Epithelial cell of esophagus (primary cell): ENCODE measurements around the gene PROK2.

Experiments used
- DNase-seq: peaks from one replicate; pipeline ENCODE4 v3.0.0; 2010; ENCODE audit warnings: low read depth
- H3K4me3 ChIP-seq: 2 replicates; pipeline ENCODE4 v1.5.1; 2011; ENCODE audit warnings: mild to moderate bottlenecking, low read length, control low read depth
- TF ChIP-seq, protein P1 (sequence below): IDR thresholded peaks from 2 replicates; pipeline ENCODE4 v1.5.1; 2011; ENCODE audit warnings: low read depth, mild to moderate bottlenecking, low read length, control low read depth, inconsistent platforms; ENCODE audit not compliant: insufficient read depth; ENCODE audit errors: missing control alignments

The PROK2 gene

DNA sequence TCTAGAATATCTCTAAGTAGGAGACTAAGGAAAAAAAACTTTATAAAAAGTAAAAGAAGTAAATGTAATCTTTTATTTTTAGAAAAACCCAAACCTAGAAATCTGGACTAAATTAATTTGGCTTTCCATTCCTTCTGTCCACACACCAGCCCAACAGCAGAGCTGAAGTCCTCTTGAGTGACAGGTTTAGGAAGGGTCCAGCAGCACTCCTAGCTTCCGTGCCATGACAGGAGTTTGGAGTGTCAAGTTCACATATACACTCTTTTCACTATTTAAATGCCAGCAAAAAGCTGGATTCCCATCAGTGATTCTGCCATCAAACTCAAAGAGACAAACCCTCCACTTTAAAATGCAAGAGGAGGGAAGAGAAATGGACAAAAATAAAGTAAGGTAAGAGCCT lies 13.1 kb downstream of the PROK2 start:
- no peak overlapping the region for H3K4me3 ChIP-seq
- TF ChIP-seq, protein P1, sequence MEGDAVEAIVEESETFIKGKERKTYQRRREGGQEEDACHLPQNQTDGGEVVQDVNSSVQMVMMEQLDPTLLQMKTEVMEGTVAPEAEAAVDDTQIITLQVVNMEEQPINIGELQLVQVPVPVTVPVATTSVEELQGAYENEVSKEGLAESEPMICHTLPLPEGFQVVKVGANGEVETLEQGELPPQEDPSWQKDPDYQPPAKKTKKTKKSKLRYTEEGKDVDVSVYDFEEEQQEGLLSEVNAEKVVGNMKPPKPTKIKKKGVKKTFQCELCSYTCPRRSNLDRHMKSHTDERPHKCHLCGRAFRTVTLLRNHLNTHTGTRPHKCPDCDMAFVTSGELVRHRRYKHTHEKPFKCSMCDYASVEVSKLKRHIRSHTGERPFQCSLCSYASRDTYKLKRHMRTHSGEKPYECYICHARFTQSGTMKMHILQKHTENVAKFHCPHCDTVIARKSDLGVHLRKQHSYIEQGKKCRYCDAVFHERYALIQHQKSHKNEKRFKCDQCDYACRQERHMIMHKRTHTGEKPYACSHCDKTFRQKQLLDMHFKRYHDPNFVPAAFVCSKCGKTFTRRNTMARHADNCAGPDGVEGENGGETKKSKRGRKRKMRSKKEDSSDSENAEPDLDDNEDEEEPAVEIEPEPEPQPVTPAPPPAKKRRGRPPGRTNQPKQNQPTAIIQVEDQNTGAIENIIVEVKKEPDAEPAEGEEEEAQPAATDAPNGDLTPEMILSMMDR: no peak
- DNase-seq: no peak

DNA sequence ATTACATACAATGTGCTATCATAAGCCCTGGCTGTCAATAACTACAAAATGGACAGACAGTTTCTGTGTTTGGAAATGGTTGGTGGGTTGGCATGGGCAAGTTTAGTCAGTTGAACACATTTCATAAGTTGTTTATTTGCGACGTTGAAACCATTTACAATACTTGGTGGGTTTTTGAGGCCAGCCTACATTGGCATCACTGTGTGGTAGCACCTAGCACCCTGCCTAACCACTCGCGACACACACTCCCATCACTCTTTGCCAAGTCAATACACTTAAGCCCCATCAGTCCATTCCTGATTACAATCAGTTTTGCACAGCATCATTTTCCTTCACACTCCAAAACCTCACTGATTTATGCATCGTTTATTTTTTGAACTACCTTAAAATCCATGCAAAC lies 13.8 kb downstream of the PROK2 start:
- H3K4me3 ChIP-seq: no peak overlapping the region
- TF ChIP-seq, protein P1: no peak
- no peak for DNase-seq

DNA sequence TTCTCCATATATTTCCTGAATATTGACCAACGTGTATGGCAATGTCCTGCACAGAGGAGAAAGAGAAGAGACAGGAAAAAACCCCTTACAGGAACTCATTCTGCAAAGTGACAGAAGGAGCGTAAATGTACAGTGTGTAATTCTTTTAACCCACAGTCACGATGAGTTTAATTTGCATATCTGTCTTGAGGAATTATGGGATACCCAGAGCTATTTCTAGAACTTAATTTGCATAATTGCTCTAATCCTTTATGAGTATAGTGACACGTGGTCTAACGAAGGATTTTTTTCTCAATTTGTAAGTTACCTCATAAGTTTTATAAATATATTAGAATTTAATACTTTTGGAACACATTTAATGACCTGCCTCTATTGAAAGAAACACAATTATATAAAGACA lies 21.5 kb downstream of the PROK2 start:
- TF ChIP-seq, protein P1: no peak
- no peak for DNase-seq
- H3K4me3 ChIP-seq: no peak overlapping the region

DNA sequence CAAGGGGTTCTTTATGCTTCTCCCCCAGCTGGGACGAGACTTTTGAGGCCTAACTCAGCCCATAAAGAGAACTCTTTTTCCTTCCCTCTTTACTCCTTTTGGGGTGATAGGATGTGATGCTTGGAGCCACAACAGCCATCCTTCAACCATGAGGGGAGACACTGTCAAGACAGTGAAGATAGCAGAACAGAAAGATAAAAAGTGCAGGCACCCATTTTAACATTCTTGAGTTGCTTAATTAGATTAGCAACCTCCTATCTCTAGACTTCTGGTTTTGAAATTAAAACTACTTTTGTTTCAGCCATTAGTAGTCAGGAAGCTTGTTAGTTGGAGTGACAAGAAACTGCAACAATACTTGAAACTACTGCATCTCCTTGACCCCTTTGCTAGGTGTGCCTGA lies 24.8 kb downstream of the PROK2 start:
- H3K4me3 ChIP-seq: no peak overlapping the region
- TF ChIP-seq, protein P1: no peak
- no peak for DNase-seq

DNA sequence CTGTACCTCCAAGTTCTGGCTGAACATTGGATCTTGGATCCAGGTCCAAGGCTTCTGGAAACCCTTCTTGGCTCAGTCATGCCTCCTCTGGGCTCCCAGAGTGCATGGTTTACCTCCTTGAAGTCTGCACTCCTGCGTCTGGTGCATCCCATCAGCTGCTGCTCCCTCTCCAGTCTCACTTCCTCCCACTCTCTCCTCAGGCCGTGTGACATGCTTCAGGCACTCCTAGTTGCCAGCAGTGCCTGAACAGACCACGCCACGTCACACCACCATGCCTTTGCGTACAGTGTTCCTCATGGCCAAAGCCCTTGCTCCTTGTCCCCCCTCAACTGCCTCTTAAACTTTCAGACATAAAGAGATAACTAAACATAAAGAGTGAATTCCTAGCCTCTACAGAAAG lies 25.5 kb downstream of the PROK2 start:
- TF ChIP-seq, protein P1: no peak
- DNase-seq: no peak
- no peak overlapping the region for H3K4me3 ChIP-seq

DNA sequence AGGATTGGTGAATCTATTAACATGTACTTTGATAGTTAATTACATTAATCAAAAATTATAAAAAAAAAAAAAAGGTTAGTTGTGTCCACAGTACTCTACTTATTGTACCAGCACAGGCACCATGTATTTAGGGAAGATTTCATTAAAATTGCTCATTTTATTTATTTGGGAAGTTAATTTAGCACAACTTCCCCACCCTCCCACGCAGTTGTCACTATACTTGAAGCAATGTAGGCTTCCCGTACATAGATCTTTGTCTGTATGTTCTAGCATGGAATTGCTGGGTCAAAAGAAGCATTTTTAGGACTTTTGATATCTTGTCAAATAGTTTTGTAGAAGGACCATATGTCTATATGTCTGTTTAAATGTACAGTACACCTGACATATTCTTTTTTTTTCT lies 26.9 kb downstream of the PROK2 start:
- TF ChIP-seq, protein P1: no peak
- DNase-seq: no peak

DNA sequence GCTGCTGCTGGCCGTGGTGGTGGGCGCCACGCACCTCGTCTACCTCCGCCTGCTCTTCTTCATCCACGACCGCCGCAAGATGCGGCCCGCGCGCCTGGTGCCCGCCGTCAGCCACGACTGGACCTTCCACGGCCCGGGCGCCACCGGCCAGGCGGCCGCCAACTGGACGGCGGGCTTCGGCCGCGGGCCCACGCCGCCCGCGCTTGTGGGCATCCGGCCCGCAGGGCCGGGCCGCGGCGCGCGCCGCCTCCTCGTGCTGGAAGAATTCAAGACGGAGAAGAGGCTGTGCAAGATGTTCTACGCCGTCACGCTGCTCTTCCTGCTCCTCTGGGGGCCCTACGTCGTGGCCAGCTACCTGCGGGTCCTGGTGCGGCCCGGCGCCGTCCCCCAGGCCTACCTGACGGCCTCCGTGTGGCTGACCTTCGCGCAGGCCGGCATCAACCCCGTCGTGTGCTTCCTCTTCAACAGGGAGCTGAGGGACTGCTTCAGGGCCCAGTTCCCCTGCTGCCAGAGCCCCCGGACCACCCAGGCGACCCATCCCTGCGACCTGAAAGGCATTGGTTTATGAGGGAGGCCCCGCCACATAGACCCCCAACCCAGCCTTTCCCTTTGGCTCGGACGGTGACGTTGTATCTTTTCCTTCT lies 30.2 kb downstream of the PROK2 start:
- H3K4me3 ChIP-seq: no peak overlapping the region
- TF ChIP-seq, protein P1: no peak
- no peak for DNase-seq

More for the DNA sequence above, 26.9 kb downstream of the PROK2 start:
- no peak overlapping the region for H3K4me3 ChIP-seq
